NB4 (cell line): ENCODE data around the gene FAM81B.

Source experiments
- POLR2A ChIP-seq: IDR thresholded peaks from 2 replicates; pipeline ENCODE4 v1.6.1; 2011; ENCODE audit warnings: mild to moderate bottlenecking; ENCODE audit not compliant: insufficient read length; ENCODE audit errors: extremely low read depth
- TF ChIP-seq, protein P1 (sequence below): IDR thresholded peaks from one replicate; pipeline ENCODE4 v1.5.1; 2012; ENCODE audit warnings: low read depth, low read length

- TF ChIP-seq, protein P1, sequence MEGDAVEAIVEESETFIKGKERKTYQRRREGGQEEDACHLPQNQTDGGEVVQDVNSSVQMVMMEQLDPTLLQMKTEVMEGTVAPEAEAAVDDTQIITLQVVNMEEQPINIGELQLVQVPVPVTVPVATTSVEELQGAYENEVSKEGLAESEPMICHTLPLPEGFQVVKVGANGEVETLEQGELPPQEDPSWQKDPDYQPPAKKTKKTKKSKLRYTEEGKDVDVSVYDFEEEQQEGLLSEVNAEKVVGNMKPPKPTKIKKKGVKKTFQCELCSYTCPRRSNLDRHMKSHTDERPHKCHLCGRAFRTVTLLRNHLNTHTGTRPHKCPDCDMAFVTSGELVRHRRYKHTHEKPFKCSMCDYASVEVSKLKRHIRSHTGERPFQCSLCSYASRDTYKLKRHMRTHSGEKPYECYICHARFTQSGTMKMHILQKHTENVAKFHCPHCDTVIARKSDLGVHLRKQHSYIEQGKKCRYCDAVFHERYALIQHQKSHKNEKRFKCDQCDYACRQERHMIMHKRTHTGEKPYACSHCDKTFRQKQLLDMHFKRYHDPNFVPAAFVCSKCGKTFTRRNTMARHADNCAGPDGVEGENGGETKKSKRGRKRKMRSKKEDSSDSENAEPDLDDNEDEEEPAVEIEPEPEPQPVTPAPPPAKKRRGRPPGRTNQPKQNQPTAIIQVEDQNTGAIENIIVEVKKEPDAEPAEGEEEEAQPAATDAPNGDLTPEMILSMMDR: no peak
- TF ChIP-seq POLR2A: no peak
These were observed 15.4 kb downstream of the FAM81B start for GRCh38 chr5:95406426-95407090.
